Loucy (cell line): ENCODE measurements around the gene KIAA2012.

ENCODE experiments used
- H2AFZ ChIP-seq: fragments of 200-600 bp; sonication (generic); 2 replicates; pipeline ENCODE4 v1.6.0; 2016; ENCODE audit warnings: antibody characterized with exemption, mild to moderate bottlenecking, low read length, moderate library complexity
- H3F3A ChIP-seq: fragments of 200-600 bp; 2 replicates; pipeline ENCODE4 v1.6.0; 2016; ENCODE audit warnings: antibody characterized with exemption, low read depth, mild to moderate bottlenecking
- H3K27me3 ChIP-seq: fragments of 200-600 bp; sonication (generic); 2 replicates; pipeline ENCODE4 v1.6.1; 2014; ENCODE audit warnings: low read length, mild to moderate bottlenecking; ENCODE audit not compliant: insufficient read depth, poor library complexity, severe bottlenecking
- H3K36me3 ChIP-seq: fragments of 200-600 bp; sonication (generic); 2 replicates; pipeline ENCODE4 v1.6.1; 2016; ENCODE audit warnings: low read length; ENCODE audit not compliant: insufficient read depth
- H3K4me1 ChIP-seq: fragments of 200-600 bp; sonication (generic); 2 replicates; pipeline ENCODE4 v1.5.1; 2014; ENCODE audit warnings: low read length, mild to moderate bottlenecking; ENCODE audit not compliant: insufficient read depth, poor library complexity, severe bottlenecking
- H3K4me2 ChIP-seq: fragments of 200-600 bp; sonication (generic); 2 replicates; pipeline ENCODE4 v1.6.0; 2014; ENCODE audit warnings: antibody characterized with exemption, low read length, low read depth, mild to moderate bottlenecking; ENCODE audit not compliant: poor library complexity, severe bottlenecking
- H3K4me3 ChIP-seq: fragments of 200-600 bp; sonication (generic); 2 replicates; pipeline ENCODE4 v1.5.1; 2014; ENCODE audit warnings: low read length, mild to moderate bottlenecking, mixed read lengths; ENCODE audit not compliant: poor library complexity, severe bottlenecking
- H3K79me2 ChIP-seq: fragments of 200-600 bp; sonication (generic); 2 replicates; pipeline ENCODE4 v1.6.1; 2014; ENCODE audit warnings: low read length; ENCODE audit not compliant: insufficient read depth
- H3K9ac ChIP-seq: fragments of 200-600 bp; sonication (generic); 2 replicates; pipeline ENCODE4 v1.6.0; 2014; ENCODE audit warnings: mild to moderate bottlenecking, low read depth, low read length, moderate library complexity; ENCODE audit not compliant: poor library complexity, severe bottlenecking
- H3K9me2 ChIP-seq: fragments of 200-600 bp; sonication (generic); replicated peaks from 2 replicates; pipeline ENCODE4 v1.6.1; 2016; ENCODE audit warnings: low read depth, low read length, mixed read lengths
- H3K9me3 ChIP-seq: fragments of 200-600 bp; sonication (generic); 2 replicates; pipeline ENCODE4 v1.6.1; 2014; ENCODE audit warnings: mild to moderate bottlenecking, antibody characterized with exemption, low read length, low read depth; ENCODE audit not compliant: insufficient read depth
- H4K20me1 ChIP-seq: fragments of 200-600 bp; sonication (generic); 2 replicates; pipeline ENCODE4 v1.6.0; 2014; ENCODE audit warnings: antibody characterized with exemption, low read length, mild to moderate bottlenecking; ENCODE audit not compliant: insufficient read depth, poor library complexity, severe bottlenecking
- CTCF ChIP-seq: fragments of 200-600 bp; sonication (generic); conservative IDR thresholded peaks from 2 replicates; pipeline ENCODE4 v1.5.1; 2014; ENCODE audit warnings: mild to moderate bottlenecking, antibody characterized with exemption, low read length
- EZH2phosphoT487 ChIP-seq: fragments of 200-600 bp; IDR thresholded peaks from 2 replicates; pipeline ENCODE4 v1.6.1; 2018; ENCODE audit warnings: antibody characterized with exemption, mild to moderate bottlenecking, moderate library complexity, borderline replicate concordance

The KIAA2012 gene

GRCh38 chr2:202072737-202073401, at the start of gene KIAA2012:
KIAA2012 (plus strand) TSS chr2:202073255; CDS start chr2:202073628, 373 bp downstream.
- H3K4me3 ChIP-seq, result no peak within 1 kb of the TSS
- H3K4me2 ChIP-seq, result no peak within 1 kb of the TSS
- H4K20me1 ChIP-seq, result no peaks in the 10 kb centered on the region
- no peak within 1 kb of the TSS for H3K9ac ChIP-seq
- no peaks in the 10 kb centered on the region for H3K4me1 ChIP-seq
- H3F3A ChIP-seq, result no peaks in the 10 kb centered on the region
- no peaks in the 10 kb centered on the region for H3K9me2 ChIP-seq
- H3K36me3 ChIP-seq, result no peaks in the 10 kb centered on the region
- TF ChIP-seq CTCF (no peak), EZH2phosphoT487 (no peak)
- H3K9me3 ChIP-seq, result no peaks in the 10 kb centered on the region
- H3K79me2 ChIP-seq, result no peaks in the 10 kb centered on the region
- H2AFZ ChIP-seq, result no peak within 1 kb of the TSS
- H3K27me3 ChIP-seq, result no peaks in the 10 kb centered on the region

GRCh38 chr2:202023904-202024266, 49.2 kb upstream of the KIAA2012 start:
- no peak overlapping the region for H3K4me3 ChIP-seq
- no peaks in the 10 kb centered on the region for H4K20me1 ChIP-seq
- H3K9ac ChIP-seq, result no peak overlapping the region
- H2AFZ ChIP-seq, result no peak overlapping the region
- H3K4me1 ChIP-seq, result no peaks in the 10 kb centered on the region
- H3K79me2 ChIP-seq, result no peaks in the 10 kb centered on the region
- no peaks in the 10 kb centered on the region for H3K36me3 ChIP-seq
- H3K27me3 ChIP-seq, result no peaks in the 10 kb centered on the region
- no peaks in the 10 kb centered on the region for H3F3A ChIP-seq
- no peaks in the 10 kb centered on the region for H3K9me2 ChIP-seq
- TF ChIP-seq CTCF (no peak), EZH2phosphoT487 (no peak)
- no peak overlapping the region for H3K4me2 ChIP-seq
- no peaks in the 10 kb centered on the region for H3K9me3 ChIP-seq

- Histone ChIP-seq H3K36me3 (no peaks in the 10 kb centered on the region), H3K9me3 (no peaks in the 10 kb centered on the region), H3K9ac (no peak overlapping the region), H3K4me2 (no peak overlapping the region), H2AFZ (no peak overlapping the region), H3K9me2 (no peaks in the 10 kb centered on the region), H3K4me3 (no peak overlapping the region), H3K4me1 (no peaks in the 10 kb centered on the region), H3F3A (no peaks in the 10 kb centered on the region), H4K20me1 (no peaks in the 10 kb centered on the region), H3K79me2 (no peaks in the 10 kb centered on the region), H3K27me3 (no peaks in the 10 kb centered on the region)
- no peak for TF ChIP-seq CTCF
Measured at GRCh38 chr2:202024871-202025270, 48.2 kb upstream of the KIAA2012 start.
